K562 (cell line): ENCODE results near the gene DPEP1. TPM values are rescaled to one million over a fixed set of nuclear protein-coding genes. Genes with fewer than 3 reads are reported as not detected.

Experiments
- ATAC-seq: fragments of 200-7000 bp; cut with Tn5 transposase; 3 replicates; pipeline ENCODE4 v1.9.1; 2020; ENCODE audit warnings: moderate library complexity
- BruUV-seq: library from RNA; stranded (reverse); fragments of 400-500 nt; replicated peaks from 2 replicates; lab custom pipeline; 2021; lab: Mats Ljungman, UMichigan
- CTCF ChIA-PET: fragments of 300-600 bp; formaldehyde crosslinking; extraction: SDS; loops from one replicate; lab custom pipeline; 2021; ENCODE audit warnings: low intra/inter-chr PET ratio; lab: Yijun Ruan, JAX
- POLR2A ChIA-PET: fragments of 300-600, 350-650 bp; sonication (Branson Sonifier 250); formaldehyde crosslinking; extraction: SDS; loops from one replicate; lab custom pipeline; 2021; ENCODE audit warnings: antibody characterized with exemption, inconsistent platforms; lab: Yijun Ruan, JAX
- DNase-seq, 4 experiments: peaks; one replicate each; pipeline versions ENCODE4 v3.0.0 to v3.0.0-alpha.2; 2011 to 2018; ENCODE audit warnings: low spot score in 3 of 4, mixed read lengths in 3 of 4; ENCODE audit errors: extremely low read depth in 1 of 4
- FAIRE-seq: peaks from 2 replicates; lab custom pipeline; 2011; peaks lifted over from hg19 to GRCh38; lab: Jason Lieb, UNC
- H2AFZ ChIP-seq: 2 replicates; pipeline ENCODE4 v1.6.0; 2011; ENCODE audit warnings: low read depth, low read length, control low read depth, inconsistent platforms
- H3K27ac ChIP-seq: fragments of 200-600 bp; 3 replicates; pipeline ENCODE4 v1.8.0; 2011; ENCODE audit warnings: low read depth, mild to moderate bottlenecking, control low read depth, inconsistent platforms, low read length, moderate library complexity, mixed read lengths; ENCODE audit errors: extremely low read depth
- H3K27me3 ChIP-seq, 2 experiments: fragments of 300-600 bp in 1 of 2; 2 replicates in 1 of 2; 3 replicates in 1 of 2; pipeline versions ENCODE4 v1.6.0 to v1.8.0; 2011; ENCODE audit warnings: inconsistent platforms in 2 of 2, low read length in 2 of 2, mild to moderate bottlenecking in 1 of 2, mixed read lengths in 1 of 2, moderate library complexity in 1 of 2; ENCODE audit not compliant: control insufficient read depth in 2 of 2, insufficient read depth in 2 of 2
- H3K36me3 ChIP-seq: fragments of 300-600 bp; 3 replicates; pipeline ENCODE4 v1.8.0; 2011; ENCODE audit warnings: mild to moderate bottlenecking, low read length, inconsistent platforms; ENCODE audit not compliant: control insufficient read depth, insufficient read depth
- H3K4me1 ChIP-seq, 2 experiments: fragments of 200-600 bp in 1 of 2; replicated peaks in 1 of 2; 2 replicates in 1 of 2; 3 replicates in 1 of 2; pipeline versions ENCODE4 v1.5.1 to v1.8.0; 2011; ENCODE audit warnings: inconsistent platforms in 2 of 2, low read length in 2 of 2, mild to moderate bottlenecking in 1 of 2, mixed read lengths in 1 of 2, moderate library complexity in 1 of 2; ENCODE audit not compliant: control insufficient read depth in 2 of 2, insufficient read depth in 2 of 2
- H3K4me2 ChIP-seq: 2 replicates; pipeline ENCODE4 v1.6.1; 2011; ENCODE audit warnings: low read length, control low read depth, inconsistent platforms, mixed read lengths; ENCODE audit not compliant: insufficient read depth
- H3K4me3 ChIP-seq: fragments of 200-600 bp; sonication (generic), shearing (Covaris generic); 2 replicates; pipeline ENCODE4 v1.5.1; 2016; ENCODE audit warnings: control low read depth, inconsistent platforms
- H3K79me2 ChIP-seq: fragments of 200-600 bp; 3 replicates; pipeline ENCODE4 v1.8.0; 2011; ENCODE audit warnings: low read length, inconsistent platforms; ENCODE audit not compliant: control insufficient read depth, insufficient read depth
- H3K9ac ChIP-seq, 2 experiments: 2 replicates each; pipeline versions ENCODE4 v1.6.0 to v1.6.1; 2011; ENCODE audit warnings: low read depth in 2 of 2, low read length in 2 of 2, control low read depth in 1 of 2, inconsistent platforms in 1 of 2, mild to moderate bottlenecking in 1 of 2, mixed read lengths in 1 of 2; ENCODE audit not compliant: insufficient read depth in 1 of 2
- H3K9me1 ChIP-seq: one replicate; pipeline ENCODE4 v1.6.0; 2011; ENCODE audit warnings: inconsistent platforms, mild to moderate bottlenecking, low read length, moderate library complexity; ENCODE audit not compliant: control insufficient read depth, insufficient read depth
- H3K9me3 ChIP-seq: replicated peaks from 2 replicates; pipeline ENCODE4 v1.5.1; 2011; ENCODE audit warnings: low read depth, low read length, inconsistent platforms; ENCODE audit not compliant: control insufficient read depth, insufficient read depth
- H4K20me1 ChIP-seq: replicated peaks from 2 replicates; pipeline ENCODE4 v1.6.1; 2011; ENCODE audit warnings: low read length, inconsistent platforms, mixed read lengths; ENCODE audit not compliant: control insufficient read depth, insufficient read depth
- BRCA1 ChIP-seq, 2 experiments: fragments of 450-650 bp in 1 of 2; sonication (generic) in 1 of 2; formaldehyde crosslinking in 1 of 2; IDR thresholded peaks; 2 replicates each; pipeline versions ENCODE4 v1.5.0 to v1.6.1; 2017 to 2020; ENCODE audit warnings: mild to moderate bottlenecking in 1 of 2, missing genetic modification reagents in 1 of 2
- CBFA2T2 ChIP-seq: fragments of 450-650 bp; conservative IDR thresholded peaks from 2 replicates; pipeline ENCODE4 v1.6.1; 2017; ENCODE audit warnings: mild to moderate bottlenecking
- CBX5 ChIP-seq: IDR thresholded peaks from 2 replicates; pipeline ENCODE4 v1.6.1; 2014; ENCODE audit warnings: low read depth, borderline replicate concordance
- CXXC5 ChIP-seq: fragments of 250-450 bp; sonication (Bioruptor Pico); IDR thresholded peaks from 2 replicates; pipeline ENCODE4 v1.8.0; 2022; ENCODE audit warnings: inconsistent platforms, mild to moderate bottlenecking, moderate library complexity
- KHSRP ChIP-seq: fragments of 450-650 bp; IDR thresholded peaks from 2 replicates; pipeline ENCODE4 v1.6.1; 2017
- MTA2 ChIP-seq: fragments of 450-650 bp; IDR thresholded peaks from 2 replicates; pipeline ENCODE4 v1.6.1; 2016; ENCODE audit warnings: low read depth
- POLR2A ChIP-seq: fragments of 450-650 bp; conservative IDR thresholded peaks from 2 replicates; pipeline ENCODE4 v1.6.1; 2016
- SMAD2 ChIP-seq: fragments of 150-350 bp; IDR thresholded peaks from 2 replicates; pipeline ENCODE4 v1.6.1; 2014; ENCODE audit warnings: low read depth, mild to moderate bottlenecking, low read length
- TRIM28 ChIP-seq: fragments of 450-650 bp; IDR thresholded peaks from 2 replicates; pipeline ENCODE4 v1.6.1; 2017
- ZFP30 ChIP-seq: fragments of 250-450 bp; sonication (Bioruptor Pico); IDR thresholded peaks from 2 replicates; pipeline ENCODE4 v1.8.0; 2022; ENCODE audit warnings: moderate library complexity, mild to moderate bottlenecking, inconsistent platforms, borderline replicate concordance
- ZNF584 ChIP-seq: fragments of 200-800 bp; sonication (Bioruptor generic); IDR thresholded peaks from 2 replicates; pipeline ENCODE4 v1.6.1; 2016; ENCODE audit warnings: low read depth, mild to moderate bottlenecking, missing genetic modification characterization, missing compliant biosample characterization
- ZNF785 ChIP-seq: fragments of 250-450 bp; sonication (Bioruptor Pico); IDR thresholded peaks from 2 replicates; pipeline ENCODE4 v1.4.0; 2020; ENCODE audit warnings: mild to moderate bottlenecking
- WGBS: fragments of 100-300 bp; shearing (Covaris generic); methylation state at CpG from one replicate; pipeline ENCODE4 v1.1.6; 2016; ENCODE audit warnings: low coverage, mixed read lengths; ENCODE audit not compliant: insufficient coverage; ENCODE audit errors: missing lambda C conversion rate; 5-methylcytosine and 5-hydroxymethylcytosine counted together
- in situ Hi-C: fragments of 300-500 bp; cut with MboI; formaldehyde crosslinking; loops from 4 replicates; pipeline ENCODE4 v1.15.0; 2018; ENCODE audit warnings: inconsistent platforms, mixed read lengths
- intact Hi-C: fragments of 100-400 bp; cut with micrococcal nuclease; formaldehyde crosslinking; loops from 2 replicates; pipeline ENCODE4 v1.14.2; 2022
- polyA plus RNA-seq, 8 experiments: library from polyadenylated mRNA; depleted of rRNA in 4 of 8; stranded (reverse) in 5 of 8; unstranded in 3 of 8; fragments of >200 nt; fragmentation: Nextera tagmentation in 2 of 8; fragmentation: Illumina TruSeq in 1 of 8; extraction: Ambion mirVana in 2 of 8; extraction: Trizol in 1 of 8; gene quantifications; 2 replicates each; pipeline versions ENCODE4 v1.2.1 to v1.2.3, GENCODE V29; 2011 to 2014; ENCODE audit warnings: inconsistent platforms in 1 of 8, missing spikeins in 1 of 8
- total RNA-seq, 7 experiments: library from RNA; depleted of rRNA in 6 of 7; stranded (reverse); fragments of >200 nt in 6 of 7; fragmentation: Illumina TruSeq in 2 of 7; extraction: Trizol in 2 of 7; gene quantifications; 2 replicates each; pipeline versions ENCODE4 v1.2.1 to v1.2.3, GENCODE V29; 2011 to 2021; ENCODE audit warnings: low replicate concordance in 1 of 7
- TF ChIP-seq, protein P1 (sequence below): fragments of 450-650 bp; formaldehyde crosslinking; IDR thresholded peaks from 2 replicates; pipeline ENCODE4 v1.4.0; 2022; ENCODE audit warnings: missing genetic modification characterization
- TF ChIP-seq, protein P2 (sequence below), 2 experiments: fragments of 450-650 bp; IDR thresholded peaks; 2 replicates each; pipeline ENCODE4 v1.6.1; 2018; ENCODE audit warnings: mild to moderate bottlenecking in 2 of 2, low read depth in 1 of 2; ENCODE audit not compliant: partially characterized antibody in 2 of 2
- TF ChIP-seq, protein P3 (sequence below): fragments of 450-650 bp; IDR thresholded peaks from 2 replicates; pipeline ENCODE4 v1.6.1; 2016; ENCODE audit warnings: mild to moderate bottlenecking
- TF ChIP-seq, protein P4 (sequence below): sonication (generic); formaldehyde crosslinking; IDR thresholded peaks from 2 replicates; pipeline ENCODE4 v1.5.0; 2020; ENCODE audit warnings: missing genetic modification reagents

Gene DPEP1
- total and polyA plus RNA-seq, 9 of the 15 experiments (the other 6 are each of a cell fraction or from before 2014, with no cell fraction given): 0.14 to 0.31 (median 0.20) TPM; not detected in 6

DNA sequence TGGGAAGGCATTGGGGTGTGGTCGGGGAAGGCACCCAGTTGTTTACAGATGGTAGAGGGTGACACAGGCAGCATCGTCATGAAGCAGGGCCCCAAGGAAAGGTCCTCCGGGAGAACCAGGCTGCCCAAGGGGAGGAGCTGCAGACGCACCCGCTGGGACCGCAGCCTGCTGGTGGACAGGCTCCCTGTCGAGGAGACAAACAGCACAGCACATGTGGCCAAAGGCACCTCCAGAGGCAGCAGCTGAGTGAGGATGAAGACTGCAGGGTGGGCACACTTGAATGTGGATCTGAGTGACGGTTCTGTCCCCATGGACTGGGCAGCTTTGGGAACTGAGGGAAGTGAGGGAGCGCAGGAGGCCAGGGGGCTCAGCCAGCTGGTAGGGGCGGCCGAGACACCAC lies 31.7 kb downstream of the DPEP1 start:
- no peaks in the 10 kb centered on the region; the same call in 2 of the 3 replicates for H3K79me2 ChIP-seq
- in situ Hi-C loops (no loop called here), intact Hi-C loops (loop anchor here (10.0 kb wide), 1 partner anchor 70 kb away; the partner anchor contains the start of gene CPNE7)
- H3K4me1 ChIP-seq: peaks cover 0 to 37% of the 10 kb centered on the region in 2 experiments; a peak in 3 of 5 replicates
- H3K9me1 ChIP-seq: no peaks in the 10 kb centered on the region
- ChIA-PET POLR2A (interaction anchor here (0.8 kb wide), 1 partner anchor 140 kb away, joined by 3 read pairs; no protein-coding TSS in a partner anchor), CTCF (no interaction called here)
- no peak for FAIRE-seq
- no TSS peak for BruUV-seq
- H2AFZ ChIP-seq: no peak overlapping the region
- peaks cover 39% of the 10 kb centered on the region; the same call in 2 of the 3 replicates for H3K36me3 ChIP-seq
- no peaks in the 10 kb centered on the region for H3K9me3 ChIP-seq
- 75% methylated on average over 11 of the region's 11 CpGs for WGBS
- DNase-seq: no peak
- no peak overlapping the region for H3K27ac ChIP-seq
- no peak overlapping the region for H3K4me3 ChIP-seq
- no peak overlapping the region for H3K4me2 ChIP-seq
- H3K9ac ChIP-seq: peak overlapping the region in 1 of 2 experiments; percentile 52; a peak in 1 of 4 replicates
- no peaks in the 10 kb centered on the region for H4K20me1 ChIP-seq
- no peak for ATAC-seq
- H3K27me3 ChIP-seq: no peaks in the 10 kb centered on the region
- no peak for TF ChIP-seq MTA2
- no peak for TF ChIP-seq POLR2A
- no peak for TF ChIP-seq TRIM28
- TF ChIP-seq CBX5: no peak
- no peak for TF ChIP-seq CBFA2T2
- no peak for TF ChIP-seq KHSRP
- TF ChIP-seq, protein P1, sequence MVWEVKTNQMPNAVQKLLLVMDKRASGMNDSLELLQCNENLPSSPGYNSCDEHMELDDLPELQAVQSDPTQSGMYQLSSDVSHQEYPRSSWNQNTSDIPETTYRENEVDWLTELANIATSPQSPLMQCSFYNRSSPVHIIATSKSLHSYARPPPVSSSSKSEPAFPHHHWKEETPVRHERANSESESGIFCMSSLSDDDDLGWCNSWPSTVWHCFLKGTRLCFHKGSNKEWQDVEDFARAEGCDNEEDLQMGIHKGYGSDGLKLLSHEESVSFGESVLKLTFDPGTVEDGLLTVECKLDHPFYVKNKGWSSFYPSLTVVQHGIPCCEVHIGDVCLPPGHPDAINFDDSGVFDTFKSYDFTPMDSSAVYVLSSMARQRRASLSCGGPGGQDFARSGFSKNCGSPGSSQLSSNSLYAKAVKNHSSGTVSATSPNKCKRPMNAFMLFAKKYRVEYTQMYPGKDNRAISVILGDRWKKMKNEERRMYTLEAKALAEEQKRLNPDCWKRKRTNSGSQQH (CRISPR knock-in tag): no peak
- no peak for TF ChIP-seq SMAD2
- TF ChIP-seq, protein P2, sequence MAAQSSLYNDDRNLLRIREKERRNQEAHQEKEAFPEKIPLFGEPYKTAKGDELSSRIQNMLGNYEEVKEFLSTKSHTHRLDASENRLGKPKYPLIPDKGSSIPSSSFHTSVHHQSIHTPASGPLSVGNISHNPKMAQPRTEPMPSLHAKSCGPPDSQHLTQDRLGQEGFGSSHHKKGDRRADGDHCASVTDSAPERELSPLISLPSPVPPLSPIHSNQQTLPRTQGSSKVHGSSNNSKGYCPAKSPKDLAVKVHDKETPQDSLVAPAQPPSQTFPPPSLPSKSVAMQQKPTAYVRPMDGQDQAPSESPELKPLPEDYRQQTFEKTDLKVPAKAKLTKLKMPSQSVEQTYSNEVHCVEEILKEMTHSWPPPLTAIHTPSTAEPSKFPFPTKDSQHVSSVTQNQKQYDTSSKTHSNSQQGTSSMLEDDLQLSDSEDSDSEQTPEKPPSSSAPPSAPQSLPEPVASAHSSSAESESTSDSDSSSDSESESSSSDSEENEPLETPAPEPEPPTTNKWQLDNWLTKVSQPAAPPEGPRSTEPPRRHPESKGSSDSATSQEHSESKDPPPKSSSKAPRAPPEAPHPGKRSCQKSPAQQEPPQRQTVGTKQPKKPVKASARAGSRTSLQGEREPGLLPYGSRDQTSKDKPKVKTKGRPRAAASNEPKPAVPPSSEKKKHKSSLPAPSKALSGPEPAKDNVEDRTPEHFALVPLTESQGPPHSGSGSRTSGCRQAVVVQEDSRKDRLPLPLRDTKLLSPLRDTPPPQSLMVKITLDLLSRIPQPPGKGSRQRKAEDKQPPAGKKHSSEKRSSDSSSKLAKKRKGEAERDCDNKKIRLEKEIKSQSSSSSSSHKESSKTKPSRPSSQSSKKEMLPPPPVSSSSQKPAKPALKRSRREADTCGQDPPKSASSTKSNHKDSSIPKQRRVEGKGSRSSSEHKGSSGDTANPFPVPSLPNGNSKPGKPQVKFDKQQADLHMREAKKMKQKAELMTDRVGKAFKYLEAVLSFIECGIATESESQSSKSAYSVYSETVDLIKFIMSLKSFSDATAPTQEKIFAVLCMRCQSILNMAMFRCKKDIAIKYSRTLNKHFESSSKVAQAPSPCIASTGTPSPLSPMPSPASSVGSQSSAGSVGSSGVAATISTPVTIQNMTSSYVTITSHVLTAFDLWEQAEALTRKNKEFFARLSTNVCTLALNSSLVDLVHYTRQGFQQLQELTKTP (IDR thresholded peaks at IDR 0.05; ENCODE audit: low read depth in 1 of 2, partially characterized antibody in 2 of 2): no peak
- TF ChIP-seq ZNF785: no peak
- TF ChIP-seq ZFP30 (CRISPR knock-in tag): no peak
- TF ChIP-seq ZNF584: no peak
- TF ChIP-seq, protein P3, sequence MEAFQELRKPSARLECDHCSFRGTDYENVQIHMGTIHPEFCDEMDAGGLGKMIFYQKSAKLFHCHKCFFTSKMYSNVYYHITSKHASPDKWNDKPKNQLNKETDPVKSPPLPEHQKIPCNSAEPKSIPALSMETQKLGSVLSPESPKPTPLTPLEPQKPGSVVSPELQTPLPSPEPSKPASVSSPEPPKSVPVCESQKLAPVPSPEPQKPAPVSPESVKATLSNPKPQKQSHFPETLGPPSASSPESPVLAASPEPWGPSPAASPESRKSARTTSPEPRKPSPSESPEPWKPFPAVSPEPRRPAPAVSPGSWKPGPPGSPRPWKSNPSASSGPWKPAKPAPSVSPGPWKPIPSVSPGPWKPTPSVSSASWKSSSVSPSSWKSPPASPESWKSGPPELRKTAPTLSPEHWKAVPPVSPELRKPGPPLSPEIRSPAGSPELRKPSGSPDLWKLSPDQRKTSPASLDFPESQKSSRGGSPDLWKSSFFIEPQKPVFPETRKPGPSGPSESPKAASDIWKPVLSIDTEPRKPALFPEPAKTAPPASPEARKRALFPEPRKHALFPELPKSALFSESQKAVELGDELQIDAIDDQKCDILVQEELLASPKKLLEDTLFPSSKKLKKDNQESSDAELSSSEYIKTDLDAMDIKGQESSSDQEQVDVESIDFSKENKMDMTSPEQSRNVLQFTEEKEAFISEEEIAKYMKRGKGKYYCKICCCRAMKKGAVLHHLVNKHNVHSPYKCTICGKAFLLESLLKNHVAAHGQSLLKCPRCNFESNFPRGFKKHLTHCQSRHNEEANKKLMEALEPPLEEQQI: no peak
- TF ChIP-seq BRCA1 (IDR thresholded peaks at IDR 0.05): no peak
- TF ChIP-seq BRCA1 (CRISPR knock-in tag; IDR thresholded peaks at IDR 0.05): no peak
- TF ChIP-seq, protein P4, sequence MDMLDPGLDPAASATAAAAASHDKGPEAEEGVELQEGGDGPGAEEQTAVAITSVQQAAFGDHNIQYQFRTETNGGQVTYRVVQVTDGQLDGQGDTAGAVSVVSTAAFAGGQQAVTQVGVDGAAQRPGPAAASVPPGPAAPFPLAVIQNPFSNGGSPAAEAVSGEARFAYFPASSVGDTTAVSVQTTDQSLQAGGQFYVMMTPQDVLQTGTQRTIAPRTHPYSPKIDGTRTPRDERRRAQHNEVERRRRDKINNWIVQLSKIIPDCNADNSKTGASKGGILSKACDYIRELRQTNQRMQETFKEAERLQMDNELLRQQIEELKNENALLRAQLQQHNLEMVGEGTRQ: no peak
- TF ChIP-seq CXXC5 (CRISPR knock-in tag): no peak
